ENCODE results near the gene RGS14. TPM values are rescaled to one million over a fixed set of nuclear protein-coding genes. Genes with fewer than 3 reads are reported as not detected.

RGS14 gene
- total RNA-seq, 1 experiment from 2014 or later: 11.9 TPM

GRCh38 chr5:177334155-177334551 is 23.6 kb upstream of the RGS14 start:
- Histone ChIP-seq H3K9me2 (ENCODE audit: insufficient read depth) (no peaks in the 10 kb centered on the region), H3F3A (ENCODE audit: insufficient read depth, low read depth) (peaks cover 6% of the 10 kb centered on the region; the same call in 1 of the 2 replicates), H3K9me3 (ENCODE audit: insufficient read depth, low read depth) (no peaks in the 10 kb centered on the region), H4K20me1 (ENCODE audit: insufficient read depth) (peaks cover 22% of the 10 kb centered on the region; the same call in 1 of the 2 replicates), H3K27me3 (ENCODE audit: insufficient read depth, low read depth) (no peaks in the 10 kb centered on the region), H3K36me3 (ENCODE audit: low read depth) (peaks cover 16% of the 10 kb centered on the region), H3K79me2 (ENCODE audit: low read depth) (peaks cover 6% of the 10 kb centered on the region; the same call in 1 of the 2 replicates), H3K4me1 (replicated peaks; ENCODE audit: insufficient read depth) (peaks cover 5% of the 10 kb centered on the region), H3K27ac (no peak overlapping the region), H2AFZ (no peak overlapping the region), H3K4me3 (no peak overlapping the region), H3K4me2 (no peak overlapping the region)
- CTCF ChIA-PET: no interaction called here
- BruUV-seq (replicated peaks): no TSS peak
- no peak for DNase-seq
- POLR2A ChIA-PET (ENCODE audit: unreplicated experiment): no interaction called here
- TF ChIP-seq EZH2 (IDR thresholded peaks at IDR 0.05; ENCODE audit: low read depth) (no peak), CTCF (conservative IDR thresholded peaks at IDR 0.05) (no peak)
- intact Hi-C loops (cut with micrococcal nuclease; ENCODE audit: unreplicated experiment): no loop called here

- Histone ChIP-seq H3K79me2 (ENCODE audit: low read depth) (peaks cover 10% of the 10 kb centered on the region; the same call in 1 of the 2 replicates), H3K27me3 (ENCODE audit: insufficient read depth, low read depth) (no peaks in the 10 kb centered on the region), H3K36me3 (ENCODE audit: low read depth) (peaks cover 16% of the 10 kb centered on the region), H2AFZ (no peak overlapping the region), H3K4me2 (no peak overlapping the region), H3K9me2 (ENCODE audit: insufficient read depth) (no peaks in the 10 kb centered on the region), H3F3A (ENCODE audit: insufficient read depth, low read depth) (peaks cover 15% of the 10 kb centered on the region; the same call in 1 of the 2 replicates), H3K4me3 (no peak overlapping the region), H3K9me3 (ENCODE audit: insufficient read depth, low read depth) (no peaks in the 10 kb centered on the region), H3K4me1 (replicated peaks; ENCODE audit: insufficient read depth) (peaks cover 14% of the 10 kb centered on the region), H4K20me1 (ENCODE audit: insufficient read depth) (peaks cover 30% of the 10 kb centered on the region; the same call in 1 of the 2 replicates), H3K27ac (no peak overlapping the region)
- ChIA-PET POLR2A (ENCODE audit: unreplicated experiment) (no interaction called here), CTCF (no interaction called here)
- intact Hi-C loops (cut with micrococcal nuclease; ENCODE audit: unreplicated experiment): no loop called here
- no TSS peak for BruUV-seq (replicated peaks)
- DNase-seq: no peak
- TF ChIP-seq CTCF (conservative IDR thresholded peaks at IDR 0.05): no peak
- TF ChIP-seq EZH2 (IDR thresholded peaks at IDR 0.05; ENCODE audit: low read depth): no peak
These were observed 22.7 kb upstream of the RGS14 start for GRCh38 chr5:177334781-177335700.

GRCh38 chr5:177335701-177336065 is 22.0 kb upstream of the RGS14 start:
- H3K4me2 ChIP-seq: no peak overlapping the region
- peaks cover 16% of the 10 kb centered on the region for H3K36me3 ChIP-seq (ENCODE audit: low read depth)
- no peak for DNase-seq
- peaks cover 30% of the 10 kb centered on the region; the same call in 1 of the 2 replicates for H4K20me1 ChIP-seq (ENCODE audit: insufficient read depth)
- H3K4me3 ChIP-seq: no peak overlapping the region
- intact Hi-C loops (cut with micrococcal nuclease; ENCODE audit: unreplicated experiment): no loop called here
- peaks cover 20% of the 10 kb centered on the region; the same call in 1 of the 2 replicates for H3F3A ChIP-seq (ENCODE audit: insufficient read depth, low read depth)
- CTCF ChIA-PET: no interaction called here
- peaks cover 13% of the 10 kb centered on the region; the same call in 1 of the 2 replicates for H3K79me2 ChIP-seq (ENCODE audit: low read depth)
- H2AFZ ChIP-seq: no peak overlapping the region
- no peak for TF ChIP-seq CTCF (conservative IDR thresholded peaks at IDR 0.05)
- no peak for TF ChIP-seq EZH2 (IDR thresholded peaks at IDR 0.05; ENCODE audit: low read depth)
- H3K9me2 ChIP-seq (ENCODE audit: insufficient read depth): no peaks in the 10 kb centered on the region
- no peak overlapping the region for H3K27ac ChIP-seq
- no peaks in the 10 kb centered on the region for H3K27me3 ChIP-seq (ENCODE audit: insufficient read depth, low read depth)
- H3K4me1 ChIP-seq (replicated peaks; ENCODE audit: insufficient read depth): peaks cover 18% of the 10 kb centered on the region
- POLR2A ChIA-PET (ENCODE audit: unreplicated experiment): no interaction called here
- no TSS peak for BruUV-seq (replicated peaks)
- no peaks in the 10 kb centered on the region for H3K9me3 ChIP-seq (ENCODE audit: insufficient read depth, low read depth)

All from PC-9 (cell line).